Mesenchymal stem cell (in vitro differentiated cells and primary cell): ENCODE measurements around the gene RCL1.

Source experiments
- DNase-seq: peaks from one replicate; pipeline ENCODE4 v3.0.0-alpha.2; 2013
- H2AFZ ChIP-seq: one replicate; pipeline ENCODE4 v1.6.1; 2013; ENCODE audit warnings: low read depth, mild to moderate bottlenecking, control low read depth, inconsistent platforms, low read length, moderate library complexity
- H2AK5ac ChIP-seq: 2 replicates; pipeline ENCODE4 v1.6.1; 2013; ENCODE audit warnings: low read length, moderate library complexity, mild to moderate bottlenecking, inconsistent platforms; ENCODE audit not compliant: severe bottlenecking
- H2BK120ac ChIP-seq: one replicate; pipeline ENCODE4 v1.6.1; 2013; ENCODE audit warnings: low read depth, mild to moderate bottlenecking, inconsistent platforms, low read length, moderate library complexity
- H2BK12ac ChIP-seq, 2 experiments: one replicate each; pipeline ENCODE4 v1.6.1; 2013; ENCODE audit warnings: inconsistent platforms in 2 of 2, low read length in 2 of 2, mild to moderate bottlenecking in 2 of 2, moderate library complexity in 2 of 2, control low read depth in 1 of 2
- H2BK15ac ChIP-seq: one replicate; pipeline ENCODE4 v1.6.1; 2013; ENCODE audit warnings: mild to moderate bottlenecking, low read depth, inconsistent platforms; ENCODE audit not compliant: poor library complexity, severe bottlenecking
- H2BK5ac ChIP-seq: 2 replicates; pipeline ENCODE4 v1.6.1; 2013; ENCODE audit warnings: low read depth, mild to moderate bottlenecking, low read length, control low read depth, inconsistent platforms; ENCODE audit not compliant: poor library complexity, severe bottlenecking
- H3K14ac ChIP-seq, 2 experiments: one replicate each; pipeline ENCODE4 v1.6.1; 2013; ENCODE audit warnings: inconsistent platforms in 2 of 2, low read length in 2 of 2, control low read depth in 1 of 2, mild to moderate bottlenecking in 1 of 2, moderate library complexity in 1 of 2
- H3K18ac ChIP-seq, 2 experiments: one replicate each; pipeline ENCODE4 v1.6.1; 2013; ENCODE audit warnings: inconsistent platforms in 2 of 2, low read length in 2 of 2, control low read depth in 1 of 2, low read depth in 1 of 2, mild to moderate bottlenecking in 1 of 2
- H3K23ac ChIP-seq, 2 experiments: one replicate each; pipeline ENCODE4 v1.6.1; 2013; ENCODE audit warnings: inconsistent platforms in 2 of 2, low read length in 2 of 2, mild to moderate bottlenecking in 2 of 2, moderate library complexity in 2 of 2, control low read depth in 1 of 2
- H3K27ac ChIP-seq: 2 replicates; pipeline ENCODE4 v1.5.1; 2013; ENCODE audit warnings: mild to moderate bottlenecking, moderate library complexity, low read length, control low read depth, inconsistent platforms; ENCODE audit not compliant: poor library complexity, severe bottlenecking
- H3K27me3 ChIP-seq, 2 experiments: 2 replicates each; pipeline versions ENCODE4 v1.6.1 to v1.7.0; 2013; ENCODE audit warnings: low read length in 2 of 2, mild to moderate bottlenecking in 2 of 2, moderate library complexity in 2 of 2, control low read depth in 1 of 2, inconsistent platforms in 1 of 2; ENCODE audit not compliant: control insufficient read depth in 1 of 2, insufficient read depth in 1 of 2
- H3K36me3 ChIP-seq, 2 experiments: 2 replicates each; pipeline versions ENCODE4 v1.6.1 to v1.7.0; 2013; ENCODE audit warnings: low read length in 2 of 2, control low read depth in 1 of 2, inconsistent platforms in 1 of 2, low read depth in 1 of 2, mild to moderate bottlenecking in 1 of 2; ENCODE audit not compliant: insufficient read depth in 2 of 2, control insufficient read depth in 1 of 2
- H3K4ac ChIP-seq, 2 experiments: one replicate each; pipeline ENCODE4 v1.6.1; 2013; ENCODE audit warnings: inconsistent platforms in 2 of 2, low read length in 2 of 2, mild to moderate bottlenecking in 2 of 2, moderate library complexity in 2 of 2, control low read depth in 1 of 2, low read depth in 1 of 2
- H3K4me1 ChIP-seq: 2 replicates; pipeline ENCODE4 v1.6.1; 2013; ENCODE audit warnings: low read depth, low read length, control low read depth; ENCODE audit not compliant: control insufficient read depth, insufficient read depth
- H3K4me2 ChIP-seq: 2 replicates; pipeline ENCODE4 v1.6.1; 2013; ENCODE audit warnings: low read length, mild to moderate bottlenecking, inconsistent platforms; ENCODE audit not compliant: poor library complexity, severe bottlenecking
- H3K4me3 ChIP-seq, 2 experiments: 2 replicates each; pipeline versions ENCODE4 v1.5.1 to v1.7.0; 2013; ENCODE audit warnings: low read length in 2 of 2, mild to moderate bottlenecking in 2 of 2, control low read depth in 1 of 2, low read depth in 1 of 2; ENCODE audit not compliant: insufficient read depth in 1 of 2
- H3K79me1 ChIP-seq: replicated peaks from 2 replicates; pipeline ENCODE4 v1.6.1; 2013; ENCODE audit warnings: mild to moderate bottlenecking, control low read depth, low read length, inconsistent platforms; ENCODE audit not compliant: poor library complexity, severe bottlenecking
- H3K9ac ChIP-seq: 2 replicates; pipeline ENCODE4 v1.7.0; 2013; ENCODE audit warnings: mild to moderate bottlenecking, low read length, moderate library complexity
- H3K9me3 ChIP-seq: 2 replicates; pipeline ENCODE4 v1.7.0; 2013; ENCODE audit warnings: mild to moderate bottlenecking, low read length; ENCODE audit not compliant: control insufficient read depth
- H4K8ac ChIP-seq: one replicate; pipeline ENCODE4 v1.6.1; 2013; ENCODE audit warnings: inconsistent platforms, mild to moderate bottlenecking, low read length, moderate library complexity
- H4K91ac ChIP-seq: one replicate; pipeline ENCODE4 v1.6.1; 2013; ENCODE audit warnings: mild to moderate bottlenecking, low read length, inconsistent platforms
- WGBS: methylation state at CpG from one replicate; pipeline ENCODE4 v1.1.7; 2013; ENCODE audit warnings: mixed read lengths; 5-methylcytosine and 5-hydroxymethylcytosine counted together

RCL1 gene

DNA sequence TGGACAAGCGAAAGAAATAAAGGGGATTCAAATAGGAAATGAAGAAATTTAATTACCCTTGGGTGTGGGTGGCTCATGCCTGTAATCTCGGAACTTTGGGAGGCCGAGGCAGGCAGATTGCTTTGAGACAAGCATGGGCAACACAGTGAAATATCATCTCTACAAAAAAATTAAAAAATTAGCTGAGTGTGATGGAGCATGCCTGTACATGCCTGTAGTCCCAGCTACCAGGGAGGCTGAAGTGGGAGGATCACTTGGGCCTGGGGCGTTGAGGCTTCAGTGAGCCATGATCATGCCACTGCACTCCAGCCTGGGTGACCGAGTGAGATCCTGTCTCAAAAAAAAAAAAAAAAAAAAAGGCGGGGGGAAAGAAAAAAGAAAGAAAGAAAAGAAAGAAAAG is 4.0 kb upstream of the RCL1 start:
- Histone ChIP-seq H3K4me1 (peaks cover 5% of the 10 kb centered on the region), H2BK5ac (no peak overlapping the region), H2AFZ (no peak overlapping the region), H3K4ac (no peak overlapping the region), H4K91ac (no peak overlapping the region), H3K27ac (no peak overlapping the region), H3K4me3 (no peak overlapping the region), H3K4me2 (no peak overlapping the region), H2AK5ac (no peak overlapping the region), H3K23ac (no peak overlapping the region), H4K8ac (no peak overlapping the region), H3K18ac (no peak overlapping the region), H3K9me3 (no peaks in the 10 kb centered on the region), H2BK12ac (no peak overlapping the region), H3K27me3 (no peaks in the 10 kb centered on the region), H2BK15ac (no peak overlapping the region), H2BK120ac (no peak overlapping the region), H3K36me3 (no peaks in the 10 kb centered on the region), H3K9ac (no peak overlapping the region), H3K14ac (no peak overlapping the region), H3K79me1 (no peaks in the 10 kb centered on the region)
- WGBS = 80% methylated on average over 3 of the region's 6 CpGs
- DNase-seq = no peak

DNA sequence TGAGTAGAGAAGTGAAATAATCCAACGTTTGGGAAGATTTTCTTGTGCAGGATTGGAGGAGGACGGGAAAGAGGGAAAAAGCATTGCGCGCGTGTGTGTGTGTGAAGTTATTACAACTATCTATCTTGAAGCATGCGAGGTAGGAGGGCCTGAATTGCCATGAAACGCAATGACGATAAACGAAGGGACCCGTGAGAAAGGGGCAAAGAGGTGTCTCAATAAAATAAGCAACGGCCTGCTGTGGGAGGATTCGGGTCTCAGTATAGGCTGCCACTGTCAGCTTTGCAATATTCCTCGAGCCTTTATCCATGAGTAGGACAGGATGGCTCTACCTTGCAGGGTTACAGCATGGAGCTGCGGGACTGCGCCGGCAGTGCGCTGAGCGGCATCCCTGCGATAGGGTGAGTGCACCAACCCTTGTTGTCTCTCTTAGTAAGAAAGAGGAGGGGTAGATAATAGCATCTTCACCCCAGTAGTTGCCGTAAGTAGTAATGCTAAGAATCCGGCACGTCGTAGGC is 631 bp upstream of the RCL1 start:
- Histone ChIP-seq H2BK15ac (no peak overlapping the region), H3K18ac (peak overlapping the region in 1 of 2 experiments; percentile 50), H2AFZ (peak overlapping the region; percentile 66), H2BK12ac (peak overlapping the region in 1 of 2 experiments; percentile 52), H3K27ac (peak overlapping the region; percentile 7), H3K9ac (peak overlapping the region; percentile 77), H2AK5ac (no peak overlapping the region), H4K8ac (no peak overlapping the region), H3K4ac (no peak overlapping the region), H2BK120ac (no peak overlapping the region), H3K4me3 (peak overlapping the region; percentile 57 to 91), H2BK5ac (no peak overlapping the region), H3K4me1 (peaks cover 5% of the 10 kb centered on the region), H3K23ac (no peak overlapping the region), H3K79me1 (peaks cover 7% of the 10 kb centered on the region), H3K14ac (no peak overlapping the region), H3K4me2 (peak overlapping the region; percentile 82), H3K9me3 (no peaks in the 10 kb centered on the region), H3K27me3 (no peaks in the 10 kb centered on the region), H4K91ac (no peak overlapping the region), H3K36me3 (no peaks in the 10 kb centered on the region)
- DNase-seq = no peak
- 4% methylated on average over 23 of the region's 23 CpGs for WGBS

DNA sequence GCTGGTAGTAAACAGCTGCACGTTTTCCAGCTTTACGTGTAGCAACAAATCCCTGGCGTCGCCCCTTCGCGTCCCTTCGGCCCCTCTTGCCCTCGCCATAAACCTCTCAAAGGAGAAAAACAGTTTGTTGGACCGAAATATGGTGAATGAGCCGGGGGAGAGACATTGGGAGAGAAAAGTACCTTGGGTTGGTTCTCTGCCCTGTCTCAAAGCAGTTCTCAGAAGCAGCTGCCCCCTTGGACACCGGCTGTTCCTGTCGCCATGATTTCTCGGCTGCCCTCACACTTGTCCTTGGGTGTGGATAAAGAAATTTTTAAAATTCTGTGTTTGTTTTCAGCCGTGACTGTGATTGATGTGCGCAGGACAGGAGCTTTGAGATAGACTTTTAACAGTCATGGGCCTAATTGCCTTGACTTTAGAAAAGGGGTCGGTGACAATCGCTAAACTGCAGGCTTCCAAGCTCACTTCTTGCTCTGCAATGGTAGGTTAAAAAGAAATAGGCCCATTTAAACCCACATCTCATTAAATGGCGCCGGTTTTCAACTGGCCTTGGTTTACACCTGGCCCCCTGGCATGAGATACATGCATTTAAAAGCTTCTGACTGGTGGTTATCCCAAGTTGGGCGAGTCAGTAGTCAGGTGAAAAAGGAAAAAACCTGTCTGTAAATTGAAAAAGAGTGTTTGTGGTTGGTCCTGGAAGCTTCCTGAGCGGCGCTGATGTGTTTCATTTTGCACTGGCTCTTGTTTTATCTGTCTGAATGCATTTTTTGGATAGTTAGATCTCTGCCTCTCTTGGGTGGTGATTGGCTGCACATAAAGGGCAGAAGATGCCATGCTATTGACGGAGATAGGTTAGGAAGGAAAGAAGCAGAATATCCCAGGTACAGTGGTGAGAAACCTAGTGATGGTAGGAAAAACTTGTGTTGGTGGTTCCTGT is 983 bp downstream of the RCL1 start:
- H3K9me3 ChIP-seq = no peaks in the 10 kb centered on the region
- H2BK15ac ChIP-seq = no peak overlapping the region
- H4K91ac ChIP-seq = no peak overlapping the region
- no peak overlapping the region for H2AFZ ChIP-seq
- no peak overlapping the region for H2BK12ac ChIP-seq
- peaks cover 12% of the 10 kb centered on the region for H3K79me1 ChIP-seq
- H2BK120ac ChIP-seq = peak overlapping the region; percentile 68
- peaks cover 5% of the 10 kb centered on the region for H3K4me1 ChIP-seq
- H3K18ac ChIP-seq = no peak overlapping the region
- DNase-seq = no peak
- no peak overlapping the region for H3K27ac ChIP-seq
- H2AK5ac ChIP-seq = no peak overlapping the region
- no peak overlapping the region for H3K4ac ChIP-seq
- H3K4me3 ChIP-seq = peak overlapping the region; percentile 72 to 91
- peak overlapping the region in 1 of 2 experiments; percentile 19 for H3K23ac ChIP-seq
- H3K4me2 ChIP-seq = peak overlapping the region; percentile 75
- no peak overlapping the region for H4K8ac ChIP-seq
- H3K27me3 ChIP-seq = no peaks in the 10 kb centered on the region
- no peaks in the 10 kb centered on the region for H3K36me3 ChIP-seq
- H2BK5ac ChIP-seq = no peak overlapping the region
- 19% methylated on average over 19 of the region's 23 CpGs for WGBS
- H3K14ac ChIP-seq = no peak overlapping the region
- H3K9ac ChIP-seq = peak overlapping the region; percentile 89

DNA sequence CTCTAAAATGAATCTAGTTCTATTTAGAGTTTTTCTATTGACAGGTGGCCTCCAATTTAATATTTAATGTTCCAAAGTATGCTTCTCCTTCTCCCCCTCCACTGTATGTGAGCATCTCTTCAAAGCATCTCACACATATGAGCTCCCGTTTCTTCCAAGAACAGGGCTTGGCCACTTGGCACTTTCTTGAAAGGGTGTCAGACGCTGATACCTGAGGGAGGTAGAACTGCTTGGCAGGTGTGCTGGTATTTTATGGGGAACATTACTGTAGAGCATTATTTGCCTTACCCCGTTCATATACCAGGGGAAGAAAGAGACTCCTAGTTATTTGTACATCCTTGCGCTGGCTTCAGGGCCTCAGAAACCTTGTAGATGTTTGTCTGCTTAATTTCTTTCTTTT is 1.9 kb downstream of the RCL1 start:
- Histone ChIP-seq H3K36me3 (no peaks in the 10 kb centered on the region), H3K4ac (no peak overlapping the region)
- WGBS = 81% methylated on average over 4 of the region's 4 CpGs

More for the DNA sequence above, 1.9 kb downstream of the RCL1 start:
- no peak overlapping the region for H3K18ac ChIP-seq
- H2BK5ac ChIP-seq = no peak overlapping the region
- H3K9ac ChIP-seq = no peak overlapping the region
- H3K4me1 ChIP-seq = peaks cover 5% of the 10 kb centered on the region
- H2BK15ac ChIP-seq = no peak overlapping the region
- H2BK12ac ChIP-seq = no peak overlapping the region
- peaks cover 13% of the 10 kb centered on the region for H3K79me1 ChIP-seq
- H3K4me3 ChIP-seq = no peak overlapping the region
- no peaks in the 10 kb centered on the region for H3K9me3 ChIP-seq
- H3K4me2 ChIP-seq = no peak overlapping the region
- H3K27me3 ChIP-seq = no peaks in the 10 kb centered on the region
- H3K14ac ChIP-seq = no peak overlapping the region
- no peak overlapping the region for H2AFZ ChIP-seq
- no peak overlapping the region for H4K8ac ChIP-seq
- H2BK120ac ChIP-seq = no peak overlapping the region
- no peak overlapping the region for H2AK5ac ChIP-seq
- no peak overlapping the region for H3K23ac ChIP-seq
- no peak overlapping the region for H4K91ac ChIP-seq
- DNase-seq = no peak
- H3K27ac ChIP-seq = no peak overlapping the region
